Measurements from ENCODE around the gene PBX1. TPM values are rescaled to one million over a fixed set of nuclear protein-coding genes. Genes with fewer than 3 reads are reported as not detected.

The PBX1 gene
- total and polyA plus RNA-seq, 8 donors: 11.0 to 113 (median 23.0) TPM

DNA sequence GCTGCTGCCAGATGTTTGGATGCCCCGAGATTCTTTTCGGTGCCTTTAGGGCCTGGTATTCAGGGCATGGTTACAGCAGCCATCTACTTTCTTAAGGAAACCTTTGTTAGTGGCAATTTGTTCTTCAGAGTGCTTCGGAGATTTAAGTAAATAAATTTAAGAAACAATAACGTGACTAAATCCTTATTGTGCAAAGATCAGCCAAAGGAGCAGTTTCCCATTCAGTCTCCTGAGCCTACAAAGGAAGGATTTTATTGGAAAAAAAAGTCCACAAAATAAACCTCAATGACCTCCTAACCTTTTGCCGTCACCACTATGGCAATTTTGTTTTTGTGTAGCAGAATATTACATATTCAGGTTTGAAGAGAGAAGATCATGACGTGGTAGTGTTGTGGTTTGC lies 231.1 kb downstream of the PBX1 start:
- Histone ChIP-seq H3K36me3 (peaks cover 0 to 15% (median 13%) of the 10 kb centered on the region in 4 donors), H3K27me3 (no peaks in the 10 kb centered on the region), H3K4me1 (peaks cover 23 to 70% (median 49%) of the 10 kb centered on the region in 4 donors), H3K4me3 (no peak overlapping the region), H3K27ac (peak overlapping the region in 4 of 5 donors; percentile 8 to 82 (median 28)), H3K9me3 (no peaks in the 10 kb centered on the region)
- 48 to 72% (median 63%) methylated on average over 6 of the region's 6 CpGs for WGBS, 5 donors
- TF ChIP-seq POLR2A (IDR thresholded peaks at IDR 0.05) (no peak), EP300 (IDR thresholded peaks at IDR 0.05) (no peak)
- intact Hi-C loops (cut with DNase I; ENCODE audit: low total_unique reads): no loop called here
- DNase-seq: no peak

DNA sequence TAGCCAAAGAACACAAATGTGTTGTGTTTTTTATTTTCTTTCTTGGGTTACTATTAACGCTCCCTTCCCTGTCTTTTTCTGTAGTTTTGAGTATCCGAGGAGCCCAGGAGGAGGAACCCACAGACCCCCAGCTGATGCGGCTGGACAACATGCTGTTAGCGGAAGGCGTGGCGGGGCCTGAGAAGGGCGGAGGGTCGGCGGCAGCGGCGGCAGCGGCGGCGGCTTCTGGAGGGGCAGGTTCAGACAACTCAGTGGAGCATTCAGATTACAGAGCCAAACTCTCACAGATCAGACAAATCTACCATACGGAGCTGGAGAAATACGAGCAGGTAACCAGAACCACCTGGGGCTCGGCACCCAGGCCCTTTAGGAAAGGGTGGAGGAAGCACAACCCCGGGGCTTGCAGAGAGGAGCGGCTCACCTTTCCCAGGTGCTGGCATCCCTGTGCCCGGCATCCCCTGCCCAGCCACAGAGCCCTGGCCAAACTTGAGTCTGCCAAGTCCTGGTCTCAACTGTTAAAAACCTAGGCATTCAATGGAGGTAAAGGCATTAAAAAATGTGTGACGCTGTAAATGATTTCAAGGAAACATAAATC lies 233.5 kb downstream of the PBX1 start:
- Histone ChIP-seq H3K4me1 (peaks cover 3 to 57% (median 31%) of the 10 kb centered on the region in 4 donors), H3K36me3 (peaks cover 0 to 15% (median 13%) of the 10 kb centered on the region in 4 donors), H3K4me3 (no peak overlapping the region), H3K9me3 (no peaks in the 10 kb centered on the region), H3K27me3 (no peaks in the 10 kb centered on the region), H3K27ac (peak overlapping the region in 1 of 5 donors; percentile 82)
- 92 to 96% (median 95%) methylated on average over 21 of the region's 21 CpGs for WGBS, 5 donors
- no peak for DNase-seq
- TF ChIP-seq POLR2AphosphoS5 (IDR thresholded peaks at IDR 0.05): no peak
- TF ChIP-seq POLR2A (IDR thresholded peaks at IDR 0.05): no peak
- intact Hi-C loops (cut with DNase I; ENCODE audit: low total_unique reads): no loop called here

DNA sequence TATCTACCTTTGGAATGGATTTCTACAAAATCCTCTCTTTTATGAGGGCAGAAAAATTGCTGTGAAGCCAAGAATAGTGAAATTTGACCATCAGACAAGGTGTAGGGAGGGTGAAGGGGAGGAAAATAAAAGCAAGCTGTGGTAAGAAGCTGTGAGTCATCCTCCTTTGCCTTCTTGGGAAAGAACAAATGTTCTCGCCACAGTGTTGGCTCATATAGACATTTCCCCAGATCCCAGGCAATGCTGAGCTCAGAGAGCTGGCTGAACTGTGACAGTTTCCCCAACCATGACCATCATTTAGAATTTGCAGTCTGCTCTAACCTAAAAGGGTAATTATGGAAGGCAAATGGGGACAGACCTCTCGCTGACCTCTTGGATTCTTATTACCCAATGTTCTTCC lies 235.4 kb downstream of the PBX1 start:
- Histone ChIP-seq H3K27ac (peak overlapping the region in 4 of 5 donors; percentile 57 to 82 (median 62)), H3K4me1 (peaks cover 0 to 47% (median 20%) of the 10 kb centered on the region in 4 donors), H3K9me3 (no peaks in the 10 kb centered on the region), H3K27me3 (no peaks in the 10 kb centered on the region), H3K4me3 (no peak overlapping the region), H3K36me3 (peaks cover 0 to 18% (median 13%) of the 10 kb centered on the region in 4 donors)
- peak; percentile 27 to 68 (median 36) for TF ChIP-seq POLR2AphosphoS5 (IDR thresholded peaks at IDR 0.05)
- no peak for TF ChIP-seq EP300 (IDR thresholded peaks at IDR 0.05)
- WGBS, 5 donors: 70 to 83% (median 77%) methylated on average over 2 of the region's 2 CpGs
- peak in 1 of 2 donors; percentile 37 for DNase-seq
- intact Hi-C loops (cut with DNase I; ENCODE audit: low total_unique reads): no loop called here

DNA sequence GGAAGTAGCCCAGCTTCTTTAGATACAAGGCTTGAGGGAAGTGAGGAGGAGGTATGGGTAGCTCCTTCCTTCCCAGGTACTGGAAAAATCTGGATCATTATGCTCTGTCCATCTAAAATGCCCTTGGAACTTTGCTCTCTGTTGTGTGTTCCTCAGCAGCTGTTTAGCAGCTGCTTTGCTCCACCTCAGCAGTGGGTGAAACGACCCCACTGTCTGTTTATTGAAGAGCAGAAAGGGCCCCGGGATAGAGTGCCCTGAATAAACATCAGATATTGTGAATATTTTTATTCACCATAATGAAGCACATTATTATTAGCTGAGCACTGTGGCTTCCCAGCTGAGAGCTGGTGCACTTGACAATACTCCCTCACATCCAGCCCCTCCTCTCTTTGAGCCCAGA lies 237.9 kb downstream of the PBX1 start:
- H3K27me3 ChIP-seq: no peaks in the 10 kb centered on the region
- DNase-seq: no peak
- intact Hi-C loops (cut with DNase I; ENCODE audit: low total_unique reads): no loop called here
- H3K27ac ChIP-seq: peak overlapping the region in 2 of 5 donors; percentile 29 to 82
- no peak overlapping the region for H3K4me3 ChIP-seq
- TF ChIP-seq, protein P1, sequence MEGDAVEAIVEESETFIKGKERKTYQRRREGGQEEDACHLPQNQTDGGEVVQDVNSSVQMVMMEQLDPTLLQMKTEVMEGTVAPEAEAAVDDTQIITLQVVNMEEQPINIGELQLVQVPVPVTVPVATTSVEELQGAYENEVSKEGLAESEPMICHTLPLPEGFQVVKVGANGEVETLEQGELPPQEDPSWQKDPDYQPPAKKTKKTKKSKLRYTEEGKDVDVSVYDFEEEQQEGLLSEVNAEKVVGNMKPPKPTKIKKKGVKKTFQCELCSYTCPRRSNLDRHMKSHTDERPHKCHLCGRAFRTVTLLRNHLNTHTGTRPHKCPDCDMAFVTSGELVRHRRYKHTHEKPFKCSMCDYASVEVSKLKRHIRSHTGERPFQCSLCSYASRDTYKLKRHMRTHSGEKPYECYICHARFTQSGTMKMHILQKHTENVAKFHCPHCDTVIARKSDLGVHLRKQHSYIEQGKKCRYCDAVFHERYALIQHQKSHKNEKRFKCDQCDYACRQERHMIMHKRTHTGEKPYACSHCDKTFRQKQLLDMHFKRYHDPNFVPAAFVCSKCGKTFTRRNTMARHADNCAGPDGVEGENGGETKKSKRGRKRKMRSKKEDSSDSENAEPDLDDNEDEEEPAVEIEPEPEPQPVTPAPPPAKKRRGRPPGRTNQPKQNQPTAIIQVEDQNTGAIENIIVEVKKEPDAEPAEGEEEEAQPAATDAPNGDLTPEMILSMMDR (IDR thresholded peaks at IDR 0.05): no peak
- no peaks in the 10 kb centered on the region for H3K9me3 ChIP-seq
- H3K36me3 ChIP-seq: peaks cover 0 to 40% (median 27%) of the 10 kb centered on the region in 4 donors
- peaks cover 0 to 31% (median 15%) of the 10 kb centered on the region in 4 donors for H3K4me1 ChIP-seq
- WGBS, 5 donors: 28 to 39% (median 35%) methylated on average over 2 of the region's 2 CpGs

DNA sequence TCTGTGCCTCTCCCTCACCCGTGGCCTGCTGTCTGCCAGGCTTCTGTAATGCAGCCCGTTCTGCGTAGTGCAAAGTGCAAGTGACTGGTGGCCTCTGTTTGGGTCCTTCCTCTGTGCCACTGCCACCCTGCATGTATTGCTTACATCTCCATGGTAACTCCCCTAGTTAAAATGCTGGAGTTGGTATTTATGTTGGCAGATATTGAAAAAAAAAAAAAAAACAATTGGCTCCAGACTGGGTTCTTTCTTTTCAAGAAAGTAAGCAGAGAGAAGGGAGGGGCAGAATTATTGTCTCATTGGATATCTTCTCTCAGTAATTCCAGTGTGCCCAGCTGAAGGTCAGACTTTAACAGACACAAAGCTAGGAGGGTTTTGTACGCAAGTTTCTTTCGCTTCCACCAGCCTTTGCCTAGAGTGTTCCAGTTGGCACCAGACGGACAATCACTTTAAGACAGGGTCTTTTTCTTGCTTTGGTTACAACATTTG lies 242.3 kb downstream of the PBX1 start:
- intact Hi-C loops (cut with DNase I; ENCODE audit: low total_unique reads): no loop called here
- no peak for DNase-seq
- 79 to 89% (median 83%) methylated on average over 6 of the region's 6 CpGs for WGBS, 5 donors
- peak overlapping the region in 2 of 5 donors; percentile 1 to 72 for H3K27ac ChIP-seq
- H3K4me3 ChIP-seq: no peak overlapping the region
- peaks cover 0 to 52% (median 20%) of the 10 kb centered on the region in 4 donors for H3K4me1 ChIP-seq
- no peaks in the 10 kb centered on the region for H3K9me3 ChIP-seq
- TF ChIP-seq EP300 (IDR thresholded peaks at IDR 0.05): no peak
- TF ChIP-seq POLR2A (IDR thresholded peaks at IDR 0.05): no peak
- TF ChIP-seq, protein P1 (IDR thresholded peaks at IDR 0.05): no peak
- TF ChIP-seq POLR2AphosphoS5 (IDR thresholded peaks at IDR 0.05): no peak
- peaks cover 0 to 41% (median 22%) of the 10 kb centered on the region in 4 donors for H3K36me3 ChIP-seq
- H3K27me3 ChIP-seq: no peaks in the 10 kb centered on the region
